Breast epithelium (tissue), 3 donors: ENCODE results near the gene MSI1.

ENCODE experiments used
- CTCF ChIP-seq, 3 donors: fragments of 450-650 bp; IDR thresholded peaks; one replicate each; pipeline ENCODE4 v1.5.1; 2016 to 2017; ENCODE audit warnings: antibody characterized with exemption in 3 of 3, mild to moderate bottlenecking in 3 of 3, moderate library complexity in 3 of 3
- POLR2A ChIP-seq: fragments of 450-650 bp; IDR thresholded peaks from one replicate; pipeline ENCODE4 v1.6.1; 2016; ENCODE audit warnings: antibody characterized with exemption, mild to moderate bottlenecking, moderate library complexity
- POLR2AphosphoS5 ChIP-seq, 3 donors: sonication (generic); formaldehyde crosslinking; IDR thresholded peaks; one replicate each; pipeline ENCODE4 v1.6.1; 2017; ENCODE audit warnings: antibody characterized with exemption in 3 of 3

- TF ChIP-seq CTCF (IDR thresholded peaks at IDR 0.05) (no peak), POLR2A (no peak), POLR2AphosphoS5 (IDR thresholded peaks at IDR 0.05) (no peak)
These were observed 1.6 kb upstream of the MSI1 start for GRCh38 chr12:120370343-120371243.
